ENCODE data around the gene TRAPPC8. TPM values are rescaled to one million over a fixed set of nuclear protein-coding genes. Genes with fewer than 3 reads are reported as not detected.
"Not testable (repeated sequence)": the region's sequence is repeated elsewhere in the genome, so short reads cannot be mapped to it uniquely, and the experiment has no call there.

The TRAPPC8 gene
- total RNA-seq, 1 donor from 2014 or later = 34.6 TPM

DNA sequence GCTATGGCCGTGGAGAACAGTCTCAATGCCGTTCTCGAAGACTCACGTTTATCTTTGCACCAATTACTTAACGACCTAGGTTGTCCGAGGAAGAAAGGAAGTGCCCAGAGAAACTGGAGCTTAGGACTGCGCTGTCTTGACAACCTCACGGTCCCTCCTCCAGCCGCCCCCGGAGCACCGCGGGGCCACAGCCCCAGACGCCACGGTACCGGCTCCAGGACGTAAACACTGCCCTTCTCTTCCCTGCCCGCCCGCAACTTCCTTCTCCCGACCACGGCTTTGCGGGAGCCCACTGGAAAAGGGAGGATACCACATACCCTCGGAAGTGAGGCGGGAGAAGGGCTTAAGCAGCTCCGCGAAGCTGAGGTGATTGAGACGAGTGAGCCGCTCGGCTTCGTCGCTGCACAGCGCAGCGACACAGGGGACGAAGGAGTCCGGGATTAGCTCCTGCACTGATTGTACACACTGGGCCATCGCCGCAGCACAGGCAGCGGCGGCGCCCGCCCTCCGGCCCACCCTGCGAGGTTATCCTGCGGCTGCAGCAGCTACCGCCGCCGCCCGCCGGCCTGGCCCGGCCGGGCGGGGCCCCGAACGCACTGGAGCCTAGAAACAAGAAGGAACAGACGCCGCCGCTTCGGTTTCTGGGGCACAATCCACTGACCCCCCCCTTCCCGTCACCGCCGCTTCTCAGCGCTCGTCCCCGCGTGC is 483 bp downstream of the TRAPPC8 start:
- Histone ChIP-seq H3K9me3 (replicated peaks) (no peaks in the 10 kb centered on the region), H3K4me3 (peak overlapping the region; percentile 95), H3K27ac (replicated peaks) (peak overlapping the region; percentile 96), H3K4me1 (peaks cover 54% of the 10 kb centered on the region), H3K36me3 (no peaks in the 10 kb centered on the region), H3K27me3 (ENCODE audit: low read depth) (no peaks in the 10 kb centered on the region)
- DNase-seq = no peak
- TF ChIP-seq, protein P1, sequence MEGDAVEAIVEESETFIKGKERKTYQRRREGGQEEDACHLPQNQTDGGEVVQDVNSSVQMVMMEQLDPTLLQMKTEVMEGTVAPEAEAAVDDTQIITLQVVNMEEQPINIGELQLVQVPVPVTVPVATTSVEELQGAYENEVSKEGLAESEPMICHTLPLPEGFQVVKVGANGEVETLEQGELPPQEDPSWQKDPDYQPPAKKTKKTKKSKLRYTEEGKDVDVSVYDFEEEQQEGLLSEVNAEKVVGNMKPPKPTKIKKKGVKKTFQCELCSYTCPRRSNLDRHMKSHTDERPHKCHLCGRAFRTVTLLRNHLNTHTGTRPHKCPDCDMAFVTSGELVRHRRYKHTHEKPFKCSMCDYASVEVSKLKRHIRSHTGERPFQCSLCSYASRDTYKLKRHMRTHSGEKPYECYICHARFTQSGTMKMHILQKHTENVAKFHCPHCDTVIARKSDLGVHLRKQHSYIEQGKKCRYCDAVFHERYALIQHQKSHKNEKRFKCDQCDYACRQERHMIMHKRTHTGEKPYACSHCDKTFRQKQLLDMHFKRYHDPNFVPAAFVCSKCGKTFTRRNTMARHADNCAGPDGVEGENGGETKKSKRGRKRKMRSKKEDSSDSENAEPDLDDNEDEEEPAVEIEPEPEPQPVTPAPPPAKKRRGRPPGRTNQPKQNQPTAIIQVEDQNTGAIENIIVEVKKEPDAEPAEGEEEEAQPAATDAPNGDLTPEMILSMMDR (IDR thresholded peaks at IDR 0.05; ENCODE audit: borderline replicate concordance) = no peak
- intact Hi-C loops (cut with micrococcal nuclease) = no loop called here

DNA sequence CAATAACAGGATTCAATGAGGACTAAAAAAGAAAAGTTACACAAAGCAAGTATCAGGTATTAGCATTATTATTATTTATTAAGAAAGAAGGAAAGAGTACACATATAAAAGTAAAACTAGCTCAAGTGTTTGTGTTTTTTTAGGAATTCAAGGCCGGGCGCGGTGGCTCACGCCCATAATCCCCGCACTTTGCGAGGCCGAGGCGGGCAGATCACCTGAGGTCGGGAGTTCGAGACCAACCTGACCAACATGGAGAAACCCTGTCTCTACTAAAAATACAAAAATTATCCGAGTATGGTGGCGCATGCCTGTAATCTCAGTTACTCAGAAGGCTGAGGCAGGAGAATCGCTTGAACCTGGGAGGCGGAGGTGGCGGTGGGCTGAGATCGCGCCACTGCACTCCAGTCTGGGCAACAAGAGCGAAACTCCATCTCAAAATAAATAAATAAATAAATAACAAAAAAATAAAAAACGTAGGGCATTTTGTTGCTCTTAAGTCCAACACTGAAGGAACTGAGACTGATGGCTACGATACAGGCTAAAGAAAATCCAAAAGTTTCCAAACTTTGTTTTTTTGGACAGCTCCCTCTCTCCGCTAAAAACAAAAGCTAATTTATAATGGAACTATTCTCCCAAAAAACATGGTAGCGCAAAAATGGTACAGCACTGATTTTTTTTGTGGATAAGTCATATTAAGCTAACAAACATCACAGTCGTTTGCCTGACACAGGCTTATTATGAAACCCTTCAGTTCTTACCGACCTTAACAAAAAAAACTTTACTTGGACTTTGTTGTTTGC is 1.7 kb downstream of the TRAPPC8 start:
- intact Hi-C loops (cut with micrococcal nuclease) = no loop called here
- Histone ChIP-seq H3K9me3 (replicated peaks) (no peaks in the 10 kb centered on the region), H3K4me1 (peaks cover 54% of the 10 kb centered on the region), H3K36me3 (no peaks in the 10 kb centered on the region), H3K27me3 (ENCODE audit: low read depth) (no peaks in the 10 kb centered on the region), H3K4me3 (peak overlapping the region; percentile 95), H3K27ac (replicated peaks) (peak overlapping the region; percentile 96)
- TF ChIP-seq, protein P1 (IDR thresholded peaks at IDR 0.05; ENCODE audit: borderline replicate concordance) = no peak
- DNase-seq = no peak

DNA sequence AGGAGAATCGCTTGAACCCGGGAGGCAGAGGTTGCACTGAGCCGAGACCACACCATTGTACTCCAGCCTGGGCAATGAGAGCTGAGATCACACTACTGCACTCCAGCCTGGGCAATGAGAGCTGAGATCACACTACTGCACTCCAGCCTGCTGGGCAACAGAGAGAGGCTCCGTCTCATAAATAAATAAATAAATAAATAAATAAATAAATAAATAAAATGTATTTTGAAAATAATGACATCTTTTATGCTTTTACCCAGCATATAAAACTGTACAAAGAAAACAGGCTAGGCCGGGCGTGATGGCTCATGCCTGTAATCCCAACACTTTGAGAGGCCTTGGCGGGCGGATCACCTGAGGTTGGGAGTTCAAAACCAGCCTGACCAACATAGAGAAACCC is 8.2 kb downstream of the TRAPPC8 start:
- H3K4me3 ChIP-seq; DNase-seq; intact Hi-C loops (cut with micrococcal nuclease); H3K27me3 ChIP-seq (ENCODE audit: low read depth); H3K9me3 ChIP-seq (replicated peaks); H3K27ac ChIP-seq (replicated peaks): not testable (repeated sequence)
- Histone ChIP-seq H3K36me3 (peaks cover 19% of the 10 kb centered on the region), H3K4me1 (peaks cover 34% of the 10 kb centered on the region)

DNA sequence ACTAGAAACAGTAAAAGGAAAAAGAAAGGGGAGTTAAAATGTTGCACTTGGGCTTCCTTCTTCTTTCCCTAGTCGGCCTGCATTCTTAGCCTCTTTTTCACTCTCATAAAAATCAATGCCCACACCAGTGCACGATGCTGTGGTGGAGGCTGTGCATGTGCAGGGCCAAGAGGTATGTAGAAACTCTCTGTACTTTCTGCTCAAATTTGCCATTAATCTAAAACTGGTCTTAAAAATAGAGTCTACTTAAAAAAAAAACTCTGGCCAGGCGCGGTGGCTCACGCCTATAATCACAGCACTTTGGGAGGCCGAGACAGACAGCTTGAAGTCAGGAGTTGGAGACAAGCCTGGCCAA is 11.1 kb downstream of the TRAPPC8 start:
- no peaks in the 10 kb centered on the region for H3K9me3 ChIP-seq (replicated peaks)
- TF ChIP-seq, protein P1 (IDR thresholded peaks at IDR 0.05; ENCODE audit: borderline replicate concordance) = no peak
- H3K36me3 ChIP-seq = peaks cover 41% of the 10 kb centered on the region
- peaks cover 18% of the 10 kb centered on the region for H3K4me1 ChIP-seq
- H3K27me3 ChIP-seq (ENCODE audit: low read depth) = no peaks in the 10 kb centered on the region
- H3K4me3 ChIP-seq = no peak overlapping the region
- intact Hi-C loops (cut with micrococcal nuclease) = no loop called here
- no peak overlapping the region for H3K27ac ChIP-seq (replicated peaks)
- DNase-seq = no peak

DNA sequence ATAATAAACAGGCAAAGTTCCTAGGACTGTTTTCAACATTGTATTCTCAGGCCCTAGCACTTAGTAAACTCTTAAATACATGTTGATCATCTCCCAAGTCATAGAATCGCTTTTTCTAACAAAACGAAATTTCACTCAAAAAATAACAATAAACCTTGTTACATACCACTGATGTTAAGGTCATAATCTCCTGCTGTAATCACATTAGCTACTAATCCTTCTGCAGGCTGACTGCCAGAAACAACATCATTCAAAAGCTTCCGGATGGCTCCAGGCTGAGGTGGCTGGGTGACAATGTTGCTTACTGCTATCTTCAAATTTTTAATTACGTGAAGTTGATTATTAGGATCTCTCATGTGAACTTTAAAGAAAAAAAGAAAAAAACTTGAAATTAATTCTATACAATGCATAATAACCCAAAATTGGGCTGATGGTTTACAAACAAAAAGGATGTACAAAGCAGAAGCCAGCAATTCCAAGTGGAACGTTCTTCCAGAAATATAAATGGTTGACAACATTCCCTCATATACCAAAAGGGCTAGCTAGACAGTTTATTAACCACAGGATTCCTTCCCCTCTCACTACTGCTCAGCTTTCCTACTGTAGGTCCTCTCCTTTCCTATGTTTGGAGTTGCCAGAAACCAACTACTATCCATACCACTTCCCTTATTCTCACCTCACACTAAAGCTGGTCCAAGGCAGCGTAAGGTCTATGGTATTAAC is 11.6 kb downstream of the TRAPPC8 start:
- no peak for DNase-seq
- Histone ChIP-seq H3K9me3 (replicated peaks) (no peaks in the 10 kb centered on the region), H3K27me3 (ENCODE audit: low read depth) (no peaks in the 10 kb centered on the region), H3K4me3 (no peak overlapping the region), H3K4me1 (peaks cover 18% of the 10 kb centered on the region), H3K27ac (replicated peaks) (no peak overlapping the region), H3K36me3 (peaks cover 47% of the 10 kb centered on the region)
- intact Hi-C loops (cut with micrococcal nuclease) = no loop called here
- TF ChIP-seq, protein P1 (IDR thresholded peaks at IDR 0.05; ENCODE audit: borderline replicate concordance) = no peak

All from left ventricle myocardium inferior (tissue), 1 donor.